AG04449 (cell line): ENCODE results near the gene PALS2.
A peak's percentile ranks its signal among the peaks of the same experiment; 100 is the strongest.

Source experiments
- CTCF ChIA-PET: fragments of 350-600 bp; formaldehyde crosslinking; extraction: SDS; loops from one replicate; lab custom pipeline; 2021; ENCODE audit warnings: antibody characterized with exemption; lab: Yijun Ruan, JAX
- POLR2A ChIA-PET: fragments of 400-600, 350-600 bp; formaldehyde crosslinking; extraction: SDS; loops from one replicate; lab custom pipeline; 2020; ENCODE audit warnings: antibody characterized with exemption, inconsistent platforms; lab: Yijun Ruan, JAX
- DNase-seq: peaks from one replicate; pipeline ENCODE4 v3.0.0-alpha.2; 2010; ENCODE audit warnings: low read depth, low spot score
- H3K4me3 ChIP-seq: 2 replicates; pipeline ENCODE4 v1.5.1; 2011; ENCODE audit warnings: low read depth, mild to moderate bottlenecking, control low read depth, low read length
- TF ChIP-seq, protein P1 (sequence below): IDR thresholded peaks from one replicate; pipeline ENCODE4 v1.5.1; 2011; ENCODE audit warnings: mild to moderate bottlenecking, moderate library complexity, low read length, control low read depth, inconsistent platforms; ENCODE audit not compliant: insufficient read depth; ENCODE audit errors: missing control alignments

Gene PALS2

GRCh38 chr7:24576171-24577025 is 3.1 kb downstream of the PALS2 start:
- TF ChIP-seq, protein P1, sequence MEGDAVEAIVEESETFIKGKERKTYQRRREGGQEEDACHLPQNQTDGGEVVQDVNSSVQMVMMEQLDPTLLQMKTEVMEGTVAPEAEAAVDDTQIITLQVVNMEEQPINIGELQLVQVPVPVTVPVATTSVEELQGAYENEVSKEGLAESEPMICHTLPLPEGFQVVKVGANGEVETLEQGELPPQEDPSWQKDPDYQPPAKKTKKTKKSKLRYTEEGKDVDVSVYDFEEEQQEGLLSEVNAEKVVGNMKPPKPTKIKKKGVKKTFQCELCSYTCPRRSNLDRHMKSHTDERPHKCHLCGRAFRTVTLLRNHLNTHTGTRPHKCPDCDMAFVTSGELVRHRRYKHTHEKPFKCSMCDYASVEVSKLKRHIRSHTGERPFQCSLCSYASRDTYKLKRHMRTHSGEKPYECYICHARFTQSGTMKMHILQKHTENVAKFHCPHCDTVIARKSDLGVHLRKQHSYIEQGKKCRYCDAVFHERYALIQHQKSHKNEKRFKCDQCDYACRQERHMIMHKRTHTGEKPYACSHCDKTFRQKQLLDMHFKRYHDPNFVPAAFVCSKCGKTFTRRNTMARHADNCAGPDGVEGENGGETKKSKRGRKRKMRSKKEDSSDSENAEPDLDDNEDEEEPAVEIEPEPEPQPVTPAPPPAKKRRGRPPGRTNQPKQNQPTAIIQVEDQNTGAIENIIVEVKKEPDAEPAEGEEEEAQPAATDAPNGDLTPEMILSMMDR, result peak; percentile 56
- no peak overlapping the region for H3K4me3 ChIP-seq
- ChIA-PET CTCF (interaction anchor here (0.9 to 5.7 kb wide), 23 partner anchors 9 to 522 kb away, joined by 3 to 96 read pairs (median 4); no protein-coding TSS in a partner anchor), POLR2A (no interaction called here)
- peak; percentile 37 for DNase-seq

DNA sequence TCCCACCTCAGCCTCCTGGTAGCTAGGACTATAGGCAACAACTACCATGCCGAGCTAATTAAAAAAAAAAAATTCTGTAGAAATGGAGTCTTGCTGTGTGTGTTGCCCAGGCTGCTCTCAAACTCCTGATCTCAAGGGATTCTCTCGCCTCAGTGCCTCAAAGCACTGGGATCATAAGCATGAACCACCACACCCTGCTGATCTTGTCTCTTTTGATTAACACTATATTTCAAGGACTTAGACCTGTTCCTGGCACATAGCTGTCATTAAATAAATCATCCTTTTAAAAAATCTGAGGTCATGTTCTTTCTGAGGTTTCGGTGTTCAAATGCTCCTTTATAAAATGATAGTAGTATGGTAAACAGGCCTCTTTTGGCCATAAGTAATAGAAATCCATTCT is 4.8 kb downstream of the PALS2 start:
- TF ChIP-seq, protein P1, result no peak
- no peak for DNase-seq
- POLR2A ChIA-PET, result no interaction called here

GRCh38 chr7:24580283-24580946 is 7.2 kb downstream of the PALS2 start:
- no peak overlapping the region for H3K4me3 ChIP-seq
- no peak for DNase-seq
- ChIA-PET POLR2A (no interaction called here), CTCF (interaction anchor here (0.6 to 1.4 kb wide), 7 partner anchors 18 to 518 kb away, joined by 3 to 4 read pairs (median 3); no protein-coding TSS in a partner anchor)
- TF ChIP-seq, protein P1, result no peak

More for the DNA sequence above, 4.8 kb downstream of the PALS2 start:
- CTCF ChIA-PET, result interaction anchor here (1.0 to 5.7 kb wide), 3 partner anchors 15 to 145 kb away, joined by 3 to 96 read pairs (median 21); no protein-coding TSS in a partner anchor
- no peak overlapping the region for H3K4me3 ChIP-seq

DNA sequence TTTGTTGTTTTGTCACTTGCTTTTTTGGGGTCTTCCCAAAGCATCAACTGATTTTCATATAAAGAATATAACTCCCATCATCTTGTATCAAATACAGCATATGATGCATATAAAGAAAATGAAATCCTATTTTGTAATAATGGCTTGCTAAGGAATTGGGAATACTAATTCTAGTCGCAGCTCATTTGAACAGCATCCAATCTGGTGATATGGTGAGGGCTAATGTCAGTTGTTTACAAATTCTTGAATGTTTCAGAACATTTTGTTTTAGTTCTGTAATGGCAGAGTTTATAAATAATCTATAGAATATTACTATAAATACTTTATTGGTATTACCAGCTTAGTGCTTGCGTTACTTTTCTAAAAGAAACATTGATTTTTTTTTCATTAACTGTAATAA is 8.9 kb downstream of the PALS2 start:
- no peak for DNase-seq
- H3K4me3 ChIP-seq, result no peak overlapping the region
- ChIA-PET POLR2A (no interaction called here), CTCF (interaction anchor here (1.0 to 1.3 kb wide), 5 partner anchors 12 to 201 kb away, joined by 3 to 4 read pairs (median 3); no protein-coding TSS in a partner anchor)
- TF ChIP-seq, protein P1, result no peak

- POLR2A ChIA-PET, result no interaction called here
- CTCF ChIA-PET, result interaction anchor here (1.2 to 1.9 kb wide), 4 partner anchors 12 to 181 kb away, joined by 3 to 5 read pairs (median 3); no protein-coding TSS in a partner anchor
- no peak for DNase-seq
- TF ChIP-seq, protein P1, result no peak
- H3K4me3 ChIP-seq, result no peak overlapping the region
Observed at GRCh38 chr7:24587853-24588252, 14.6 kb downstream of the PALS2 start.

- CTCF ChIA-PET, result interaction anchor here (2.1 to 6.6 kb wide), 2 partner anchors 11 to 16 kb away, joined by 6 to 40 read pairs; partner anchors contain the start of gene PALS2
- no peak for DNase-seq
- TF ChIP-seq, protein P1, result no peak
- POLR2A ChIA-PET, result no interaction called here
- H3K4me3 ChIP-seq, result no peak overlapping the region
Observed at GRCh38 chr7:24591152-24591551, 17.9 kb downstream of the PALS2 start.
